Mucosa of stomach (tissue), 1 donor: Measurements from ENCODE around the gene MYO5B.

Experiments used
- H3K27me3 ChIP-seq: one replicate; pipeline ENCODE4 v1.7.0; 2013; ENCODE audit warnings: mild to moderate bottlenecking, low read length; ENCODE audit not compliant: control insufficient read depth, insufficient read depth
- H3K36me3 ChIP-seq: one replicate; pipeline ENCODE4 v1.7.0; 2013; ENCODE audit warnings: low read length; ENCODE audit not compliant: control insufficient read depth, insufficient read depth
- H3K4me1 ChIP-seq: one replicate; pipeline ENCODE4 v1.7.0; 2013; ENCODE audit warnings: mild to moderate bottlenecking, low read length; ENCODE audit not compliant: control insufficient read depth, insufficient read depth
- H3K4me3 ChIP-seq: one replicate; pipeline ENCODE4 v1.7.0; 2013; ENCODE audit warnings: low read length
- H3K9ac ChIP-seq: one replicate; pipeline ENCODE4 v1.7.0; 2013; ENCODE audit warnings: mild to moderate bottlenecking, low read length, moderate library complexity
- H3K9me3 ChIP-seq: one replicate; pipeline ENCODE4 v1.7.0; 2013; ENCODE audit warnings: mild to moderate bottlenecking, low read length, moderate library complexity; ENCODE audit not compliant: control insufficient read depth
- donor health status: Pancreatic carcinoma.

MYO5B gene

GRCh38 chr18:50093366-50094064 is 101.4 kb downstream of the MYO5B start:
- no peak overlapping the region for H3K4me3 ChIP-seq
- no peaks in the 10 kb centered on the region for H3K36me3 ChIP-seq
- H3K4me1 ChIP-seq, result peaks cover 31% of the 10 kb centered on the region
- no peaks in the 10 kb centered on the region for H3K27me3 ChIP-seq
- H3K9me3 ChIP-seq, result no peaks in the 10 kb centered on the region
- H3K9ac ChIP-seq, result no peak overlapping the region

- Histone ChIP-seq H3K36me3 (no peaks in the 10 kb centered on the region), H3K27me3 (no peaks in the 10 kb centered on the region), H3K9ac (no peak overlapping the region), H3K4me1 (peaks cover 21% of the 10 kb centered on the region), H3K9me3 (no peaks in the 10 kb centered on the region), H3K4me3 (no peak overlapping the region)
Measured at GRCh38 chr18:50092245-50092805, 102.6 kb downstream of the MYO5B start.

- no peak overlapping the region for H3K4me3 ChIP-seq
- H3K9ac ChIP-seq, result no peak overlapping the region
- no peaks in the 10 kb centered on the region for H3K9me3 ChIP-seq
- H3K4me1 ChIP-seq, result peaks cover 15% of the 10 kb centered on the region
- no peaks in the 10 kb centered on the region for H3K36me3 ChIP-seq
- H3K27me3 ChIP-seq, result no peaks in the 10 kb centered on the region
Measured at GRCh38 chr18:50091509-50092244, 103.3 kb downstream of the MYO5B start.

- H3K27me3 ChIP-seq, result no peaks in the 10 kb centered on the region
- H3K4me1 ChIP-seq, result peaks cover 12% of the 10 kb centered on the region
- no peak overlapping the region for H3K9ac ChIP-seq
- no peak overlapping the region for H3K4me3 ChIP-seq
- no peaks in the 10 kb centered on the region for H3K36me3 ChIP-seq
- H3K9me3 ChIP-seq, result no peaks in the 10 kb centered on the region
Measured at GRCh38 chr18:50090370-50091312, 104.3 kb downstream of the MYO5B start.

GRCh38 chr18:50089702-50090101 is 105.2 kb downstream of the MYO5B start:
- Histone ChIP-seq H3K9ac (no peak overlapping the region), H3K36me3 (no peaks in the 10 kb centered on the region), H3K9me3 (no peaks in the 10 kb centered on the region), H3K27me3 (no peaks in the 10 kb centered on the region), H3K4me3 (no peak overlapping the region), H3K4me1 (peaks cover 12% of the 10 kb centered on the region)

GRCh38 chr18:50083708-50084107 is 111.2 kb downstream of the MYO5B start:
- Histone ChIP-seq H3K9ac (no peak overlapping the region), H3K4me3 (no peak overlapping the region), H3K4me1 (peaks cover 12% of the 10 kb centered on the region), H3K36me3 (no peaks in the 10 kb centered on the region), H3K27me3 (no peaks in the 10 kb centered on the region), H3K9me3 (no peaks in the 10 kb centered on the region)

GRCh38 chr18:50080932-50081560 is 113.9 kb downstream of the MYO5B start:
- Histone ChIP-seq H3K9ac (no peak overlapping the region), H3K4me1 (peaks cover 17% of the 10 kb centered on the region), H3K27me3 (no peaks in the 10 kb centered on the region), H3K36me3 (no peaks in the 10 kb centered on the region), H3K9me3 (no peaks in the 10 kb centered on the region), H3K4me3 (no peak overlapping the region)

GRCh38 chr18:50080316-50080715 is 114.6 kb downstream of the MYO5B start:
- Histone ChIP-seq H3K36me3 (no peaks in the 10 kb centered on the region), H3K9ac (no peak overlapping the region), H3K9me3 (no peaks in the 10 kb centered on the region), H3K4me3 (no peak overlapping the region), H3K4me1 (peaks cover 18% of the 10 kb centered on the region), H3K27me3 (no peaks in the 10 kb centered on the region)

- Histone ChIP-seq H3K36me3 (no peaks in the 10 kb centered on the region), H3K4me3 (no peak overlapping the region), H3K9me3 (no peaks in the 10 kb centered on the region), H3K9ac (no peak overlapping the region), H3K4me1 (peaks cover 18% of the 10 kb centered on the region), H3K27me3 (no peaks in the 10 kb centered on the region)
Measured at GRCh38 chr18:50079571-50080295, 115.2 kb downstream of the MYO5B start.

GRCh38 chr18:50076277-50076676 is 118.7 kb downstream of the MYO5B start:
- no peaks in the 10 kb centered on the region for H3K27me3 ChIP-seq
- H3K4me1 ChIP-seq, result peaks cover 14% of the 10 kb centered on the region
- H3K4me3 ChIP-seq, result no peak overlapping the region
- no peaks in the 10 kb centered on the region for H3K9me3 ChIP-seq
- no peaks in the 10 kb centered on the region for H3K36me3 ChIP-seq
- no peak overlapping the region for H3K9ac ChIP-seq

- Histone ChIP-seq H3K36me3 (no peaks in the 10 kb centered on the region), H3K9ac (no peak overlapping the region), H3K4me3 (no peak overlapping the region), H3K4me1 (peaks cover 14% of the 10 kb centered on the region), H3K27me3 (no peaks in the 10 kb centered on the region), H3K9me3 (no peaks in the 10 kb centered on the region)
Measured at GRCh38 chr18:50075772-50076171, 119.2 kb downstream of the MYO5B start.
